ENCODE measurements around the gene ZDHHC14.

DNA sequence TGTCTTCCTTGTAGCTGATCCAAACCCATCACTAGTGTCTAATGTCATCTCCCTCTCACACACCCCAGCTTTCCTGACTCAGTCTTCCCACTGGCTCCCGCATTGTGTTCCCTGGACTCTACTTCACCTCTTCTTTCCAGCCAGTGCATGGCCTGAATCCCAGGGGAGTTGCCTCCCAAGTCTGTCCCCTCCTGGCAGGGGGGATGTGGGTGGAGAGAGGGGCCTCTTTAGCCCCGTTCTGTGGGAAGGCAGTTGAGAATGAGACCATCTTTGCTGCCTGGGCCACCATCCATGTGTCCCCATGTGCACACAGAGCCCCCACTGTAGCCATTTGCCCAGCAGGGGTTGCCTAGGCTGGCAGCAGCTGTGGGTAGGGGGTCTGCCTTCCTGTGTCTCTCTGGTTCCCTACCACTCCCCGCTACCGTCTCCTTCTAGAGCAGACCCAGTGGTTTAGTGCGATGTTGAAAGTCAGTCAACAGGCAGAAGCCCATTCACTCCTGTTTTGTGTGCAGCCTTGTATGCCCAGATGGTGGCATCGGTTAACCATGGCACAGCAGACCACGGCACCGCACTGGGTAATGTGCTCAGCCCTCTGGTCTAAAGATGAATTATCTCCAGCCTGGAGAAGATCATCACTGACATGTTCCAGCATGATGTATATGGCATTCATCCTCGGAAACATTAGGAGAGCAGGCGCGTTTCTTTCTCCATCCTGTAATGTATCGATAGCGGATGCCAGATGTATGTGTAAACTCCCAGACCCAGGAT lies 263.2 kb downstream of the ZDHHC14 start:
- TF ChIP-seq EZH2 (optimal IDR thresholded peaks at IDR 0.05; ENCODE audit: low read depth, low read length) (no peak), CTCF (IDR thresholded peaks at IDR 0.05; ENCODE audit: low read length) (no peak)
